ENCODE results near the gene CEP112. TPM values are rescaled to one million over a fixed set of nuclear protein-coding genes. Genes with fewer than 3 reads are reported as not detected.
A peak's percentile ranks its signal among the peaks of the same experiment; 100 is the strongest.

CEP112 gene
- total and polyA plus RNA-seq, 2 of the 13 experiments (the other 11 are each of a cell fraction or from before 2014, with no cell fraction given) = 1.2 to 3.4 TPM

GRCh38 chr17:65633988-65634387, 557.9 kb downstream of the CEP112 start (continued):
- TF ChIP-seq AFF4 (CRISPR knock-in tag; IDR thresholded peaks at IDR 0.05) = no peak
- TF ChIP-seq ZNF205 (CRISPR knock-in tag; IDR thresholded peaks at IDR 0.05) = 0 out of 2 replicates have a peak, but pooled peaks have one; percentile 24
- TF ChIP-seq ZNF460 (CRISPR knock-in tag; IDR thresholded peaks at IDR 0.05; ENCODE audit: borderline replicate concordance) = no peak
- no peak for TF ChIP-seq PRMT3 (CRISPR knock-in tag; IDR thresholded peaks at IDR 0.05; ENCODE audit: borderline replicate concordance, low read depth)
- no peak for TF ChIP-seq MYPOP (CRISPR knock-in tag; IDR thresholded peaks at IDR 0.05)
- TF ChIP-seq, protein P1, sequence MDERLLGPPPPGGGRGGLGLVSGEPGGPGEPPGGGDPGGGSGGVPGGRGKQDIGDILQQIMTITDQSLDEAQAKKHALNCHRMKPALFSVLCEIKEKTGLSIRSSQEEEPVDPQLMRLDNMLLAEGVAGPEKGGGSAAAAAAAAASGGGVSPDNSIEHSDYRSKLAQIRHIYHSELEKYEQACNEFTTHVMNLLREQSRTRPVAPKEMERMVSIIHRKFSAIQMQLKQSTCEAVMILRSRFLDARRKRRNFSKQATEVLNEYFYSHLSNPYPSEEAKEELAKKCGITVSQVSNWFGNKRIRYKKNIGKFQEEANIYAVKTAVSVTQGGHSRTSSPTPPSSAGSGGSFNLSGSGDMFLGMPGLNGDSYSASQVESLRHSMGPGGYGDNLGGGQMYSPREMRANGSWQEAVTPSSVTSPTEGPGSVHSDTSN (CRISPR knock-in tag; IDR thresholded peaks at IDR 0.05) = no peak
- TF ChIP-seq, protein P2, sequence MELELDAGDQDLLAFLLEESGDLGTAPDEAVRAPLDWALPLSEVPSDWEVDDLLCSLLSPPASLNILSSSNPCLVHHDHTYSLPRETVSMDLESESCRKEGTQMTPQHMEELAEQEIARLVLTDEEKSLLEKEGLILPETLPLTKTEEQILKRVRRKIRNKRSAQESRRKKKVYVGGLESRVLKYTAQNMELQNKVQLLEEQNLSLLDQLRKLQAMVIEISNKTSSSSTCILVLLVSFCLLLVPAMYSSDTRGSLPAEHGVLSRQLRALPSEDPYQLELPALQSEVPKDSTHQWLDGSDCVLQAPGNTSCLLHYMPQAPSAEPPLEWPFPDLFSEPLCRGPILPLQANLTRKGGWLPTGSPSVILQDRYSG (CRISPR knock-in tag; IDR thresholded peaks at IDR 0.05) = no peak
- TF ChIP-seq NR2F1 (CRISPR knock-in tag; IDR thresholded peaks at IDR 0.05) = peak in 1 of 2 experiments; percentile 73; a peak in 2 of 4 replicates
- TF ChIP-seq NFIC (IDR thresholded peaks at IDR 0.05; ENCODE audit: low read length) = peak; percentile 63; the same call in 1 of the 2 replicates
- TF ChIP-seq SOX6 (IDR thresholded peaks at IDR 0.05) = no peak
- TF ChIP-seq SOX6 (CRISPR knock-in tag; IDR thresholded peaks at IDR 0.05) = peak; percentile 85
- TF ChIP-seq PATZ1 (CRISPR knock-in tag; IDR thresholded peaks at IDR 0.05) = peak; percentile 32; the same call in 1 of the 2 replicates
- TF ChIP-seq MBNL3 (CRISPR knock-in tag; conservative IDR thresholded peaks at IDR 0.05) = no peak
- TF ChIP-seq TOPORS (CRISPR knock-in tag; IDR thresholded peaks at IDR 0.05) = no peak
- TF ChIP-seq, protein P3, sequence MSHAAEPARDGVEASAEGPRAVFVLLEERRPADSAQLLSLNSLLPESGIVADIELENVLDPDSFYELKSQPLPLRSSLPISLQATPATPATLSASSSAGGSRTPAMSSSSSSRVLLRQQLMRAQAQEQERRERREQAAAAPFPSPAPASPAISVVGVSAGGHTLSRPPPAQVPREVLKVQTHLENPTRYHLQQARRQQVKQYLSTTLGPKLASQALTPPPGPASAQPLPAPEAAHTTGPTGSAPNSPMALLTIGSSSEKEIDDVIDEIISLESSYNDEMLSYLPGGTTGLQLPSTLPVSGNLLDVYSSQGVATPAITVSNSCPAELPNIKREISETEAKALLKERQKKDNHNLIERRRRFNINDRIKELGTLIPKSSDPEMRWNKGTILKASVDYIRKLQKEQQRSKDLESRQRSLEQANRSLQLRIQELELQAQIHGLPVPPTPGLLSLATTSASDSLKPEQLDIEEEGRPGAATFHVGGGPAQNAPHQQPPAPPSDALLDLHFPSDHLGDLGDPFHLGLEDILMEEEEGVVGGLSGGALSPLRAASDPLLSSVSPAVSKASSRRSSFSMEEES (CRISPR knock-in tag; IDR thresholded peaks at IDR 0.05) = 0 out of 2 replicates have a peak, but pooled peaks have one; percentile 47
- TF ChIP-seq, protein P4, sequence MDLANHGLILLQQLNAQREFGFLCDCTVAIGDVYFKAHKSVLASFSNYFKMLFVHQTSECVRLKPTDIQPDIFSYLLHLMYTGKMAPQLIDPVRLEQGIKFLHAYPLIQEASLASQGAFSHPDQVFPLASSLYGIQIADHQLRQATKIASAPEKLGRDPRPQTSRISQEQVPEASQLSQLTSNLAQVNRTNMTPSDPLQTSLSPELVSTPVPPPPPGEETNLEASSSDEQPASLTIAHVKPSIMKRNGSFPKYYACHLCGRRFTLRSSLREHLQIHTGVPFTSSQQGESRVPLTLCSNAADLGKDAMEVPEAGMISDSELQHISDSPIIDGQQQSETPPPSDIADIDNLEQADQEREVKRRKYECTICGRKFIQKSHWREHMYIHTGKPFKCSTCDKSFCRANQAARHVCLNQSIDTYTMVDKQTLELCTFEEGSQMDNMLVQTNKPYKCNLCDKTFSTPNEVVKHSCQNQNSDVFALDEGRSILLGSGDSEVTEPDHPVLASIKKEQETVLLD (CRISPR knock-in tag; IDR thresholded peaks at IDR 0.05; ENCODE audit: low read depth) = no peak
- no peak for TF ChIP-seq ZNF746 (CRISPR knock-in tag; IDR thresholded peaks at IDR 0.05)

All from HepG2 (cell line).